Astrocyte (in vitro differentiated cells and primary cell): Measurements from ENCODE around the gene OR10D3.

Source experiments
- EZH2 ChIP-seq: IDR thresholded peaks from 2 replicates; pipeline ENCODE4 v1.6.1; 2012; ENCODE audit warnings: mild to moderate bottlenecking, low read length, inconsistent platforms; ENCODE audit not compliant: insufficient read depth
- TF ChIP-seq, protein P1 (sequence below): IDR thresholded peaks from 2 replicates; pipeline ENCODE4 v1.5.1; 2011; ENCODE audit warnings: low read depth, mild to moderate bottlenecking, inconsistent platforms, low read length, moderate library complexity; ENCODE audit not compliant: insufficient read depth

DNA sequence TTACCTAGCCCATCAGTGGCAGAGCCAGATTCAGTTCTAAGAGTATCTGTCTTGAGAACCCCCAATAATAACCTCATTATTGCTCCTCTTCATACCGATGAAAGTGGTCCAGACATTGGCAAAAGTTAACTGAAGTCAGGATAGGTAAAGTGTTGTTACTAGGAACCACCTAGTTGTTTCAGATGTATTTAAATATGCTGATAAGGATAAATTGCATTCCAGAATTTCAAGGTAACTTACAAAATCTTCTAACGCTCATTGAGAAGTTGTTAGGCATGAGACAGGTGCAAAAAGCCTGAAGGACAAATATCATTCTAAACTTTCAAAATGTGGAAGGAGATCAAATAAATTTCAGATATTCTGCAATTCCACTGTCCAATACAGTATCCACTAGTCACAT lies 40.1 kb upstream of the OR10D3 start:
- TF ChIP-seq, protein P1, sequence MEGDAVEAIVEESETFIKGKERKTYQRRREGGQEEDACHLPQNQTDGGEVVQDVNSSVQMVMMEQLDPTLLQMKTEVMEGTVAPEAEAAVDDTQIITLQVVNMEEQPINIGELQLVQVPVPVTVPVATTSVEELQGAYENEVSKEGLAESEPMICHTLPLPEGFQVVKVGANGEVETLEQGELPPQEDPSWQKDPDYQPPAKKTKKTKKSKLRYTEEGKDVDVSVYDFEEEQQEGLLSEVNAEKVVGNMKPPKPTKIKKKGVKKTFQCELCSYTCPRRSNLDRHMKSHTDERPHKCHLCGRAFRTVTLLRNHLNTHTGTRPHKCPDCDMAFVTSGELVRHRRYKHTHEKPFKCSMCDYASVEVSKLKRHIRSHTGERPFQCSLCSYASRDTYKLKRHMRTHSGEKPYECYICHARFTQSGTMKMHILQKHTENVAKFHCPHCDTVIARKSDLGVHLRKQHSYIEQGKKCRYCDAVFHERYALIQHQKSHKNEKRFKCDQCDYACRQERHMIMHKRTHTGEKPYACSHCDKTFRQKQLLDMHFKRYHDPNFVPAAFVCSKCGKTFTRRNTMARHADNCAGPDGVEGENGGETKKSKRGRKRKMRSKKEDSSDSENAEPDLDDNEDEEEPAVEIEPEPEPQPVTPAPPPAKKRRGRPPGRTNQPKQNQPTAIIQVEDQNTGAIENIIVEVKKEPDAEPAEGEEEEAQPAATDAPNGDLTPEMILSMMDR: no peak
- no peak for TF ChIP-seq EZH2
